Transverse colon (tissue), 3 donors: ENCODE data around the gene DNAH5.

ENCODE experiments used
- CTCF ChIP-seq, 5 experiments: fragments of 200-600 bp in 3 of 5; fragments of 450-650 bp in 2 of 5; sonication (generic) in 3 of 5; IDR thresholded peaks; 1 replicate in 2 of 5; 2 replicates in 3 of 5; pipeline ENCODE4 v1.5.1; 2016 to 2017; ENCODE audit warnings: antibody characterized with exemption in 5 of 5, inconsistent platforms in 3 of 5, mild to moderate bottlenecking in 2 of 5, moderate library complexity in 1 of 5
- EP300 ChIP-seq: sonication (generic); formaldehyde crosslinking; IDR thresholded peaks from one replicate; pipeline ENCODE4 v1.6.1; 2017; ENCODE audit warnings: antibody characterized with exemption, low read depth
- POLR2A ChIP-seq: fragments of 450-650 bp; IDR thresholded peaks from one replicate; pipeline ENCODE4 v1.6.1; 2016; ENCODE audit warnings: antibody characterized with exemption, mild to moderate bottlenecking, moderate library complexity

GRCh38 chr5:13692172-13692571, 252.3 kb downstream of the DNAH5 start:
- TF ChIP-seq POLR2A, result no peak
- TF ChIP-seq EP300, result no peak
- TF ChIP-seq CTCF (IDR thresholded peaks at IDR 0.05), result no peak
